OCI-LY1 (cell line): Measurements from ENCODE around the gene NPAS4.

Source experiments
- H2AFZ ChIP-seq: fragments of 200-600 bp; sonication (generic), shearing (Covaris generic); 2 replicates; pipeline ENCODE4 v1.6.0; 2014; ENCODE audit warnings: antibody characterized with exemption, mild to moderate bottlenecking, low read length
- H3F3A ChIP-seq: fragments of 200-600 bp; sonication (generic), shearing (Covaris generic); 2 replicates; pipeline ENCODE4 v1.6.0; 2014; ENCODE audit warnings: mild to moderate bottlenecking, antibody characterized with exemption, low read length, moderate library complexity; ENCODE audit not compliant: insufficient read depth
- H3K27ac ChIP-seq: fragments of 200-600 bp; sonication (generic); 2 replicates; pipeline ENCODE4 v1.5.1; 2014; ENCODE audit warnings: low read length, mixed run types, mild to moderate bottlenecking, low read depth; ENCODE audit not compliant: poor library complexity, severe bottlenecking
- H3K27me3 ChIP-seq: fragments of 200-600 bp; sonication (generic); 2 replicates; pipeline ENCODE4 v1.6.0; 2014; ENCODE audit warnings: antibody characterized with exemption, mild to moderate bottlenecking, low read length, moderate library complexity; ENCODE audit not compliant: insufficient read depth
- H3K36me3 ChIP-seq: fragments of 200-600 bp; sonication (generic); 2 replicates; pipeline ENCODE4 v1.6.1; 2014; ENCODE audit warnings: mild to moderate bottlenecking, antibody characterized with exemption, low read length, moderate library complexity, mixed read lengths; ENCODE audit not compliant: insufficient read depth
- H3K4me1 ChIP-seq: fragments of 200-600 bp; sonication (generic); 2 replicates; pipeline ENCODE4 v1.5.1; 2014; ENCODE audit warnings: mild to moderate bottlenecking, low read length, moderate library complexity; ENCODE audit not compliant: insufficient read depth, severe bottlenecking
- H3K4me2 ChIP-seq: fragments of 200-600 bp; sonication (generic), shearing (Covaris generic); 2 replicates; pipeline ENCODE4 v1.6.1; 2014; ENCODE audit warnings: low read length
- H3K4me3 ChIP-seq: fragments of 200-600 bp; sonication (generic); 2 replicates; pipeline ENCODE4 v1.5.1; 2014; ENCODE audit warnings: low read length, low read depth, mild to moderate bottlenecking, mixed read lengths; ENCODE audit not compliant: poor library complexity, severe bottlenecking
- H3K79me2 ChIP-seq: fragments of 200-600 bp; shearing (Covaris generic); 2 replicates; pipeline ENCODE4 v1.6.1; 2016; ENCODE audit warnings: mixed run types, low read length, mixed read lengths; ENCODE audit not compliant: insufficient read depth
- H3K9ac ChIP-seq: fragments of 200-600 bp; sonication (generic), shearing (Covaris generic); 2 replicates; pipeline ENCODE4 v1.6.1; 2014; ENCODE audit warnings: mild to moderate bottlenecking, low read length, mixed read lengths
- H3K9me2 ChIP-seq: fragments of 200-600 bp; sonication (generic), shearing (Covaris generic); 2 replicates; pipeline ENCODE4 v1.6.1; 2014; ENCODE audit warnings: low read depth, mild to moderate bottlenecking, low read length, mixed read lengths
- H3K9me3 ChIP-seq: fragments of 200-600 bp; shearing (Covaris generic); 2 replicates; pipeline ENCODE4 v1.6.1; 2014; ENCODE audit warnings: low read length, mixed read lengths
- H4K20me1 ChIP-seq: fragments of 200-600 bp; sonication (generic), shearing (Covaris generic); 2 replicates; pipeline ENCODE4 v1.6.0; 2016; ENCODE audit warnings: mild to moderate bottlenecking, low read length; ENCODE audit not compliant: insufficient read depth
- CTCF ChIP-seq: fragments of 200-600 bp; sonication (generic), shearing (Covaris generic); IDR thresholded peaks from 2 replicates; pipeline ENCODE4 v1.5.1; 2017; ENCODE audit warnings: mild to moderate bottlenecking, antibody characterized with exemption, low read length, moderate library complexity, mixed read lengths
- EZH2 ChIP-seq: fragments of 200-600 bp; sonication (generic), shearing (Covaris generic); IDR thresholded peaks from 2 replicates; pipeline ENCODE4 v1.8.0; 2017; ENCODE audit warnings: borderline replicate concordance, mixed run types, mild to moderate bottlenecking, antibody characterized with exemption, low read length, moderate library complexity, mixed read lengths

The NPAS4 gene

GRCh38 chr11:66473167-66473566 is 52.3 kb downstream of the NPAS4 start:
- no peak overlapping the region for H3K4me3 ChIP-seq
- H3K27ac ChIP-seq = no peak overlapping the region
- H3K4me1 ChIP-seq = no peaks in the 10 kb centered on the region
- H3K79me2 ChIP-seq = no peaks in the 10 kb centered on the region
- no peak overlapping the region for H3K4me2 ChIP-seq
- no peaks in the 10 kb centered on the region for H3K27me3 ChIP-seq
- no peaks in the 10 kb centered on the region for H3K9me3 ChIP-seq
- no peaks in the 10 kb centered on the region for H3F3A ChIP-seq
- H4K20me1 ChIP-seq = no peaks in the 10 kb centered on the region
- H2AFZ ChIP-seq = no peak overlapping the region
- H3K9me2 ChIP-seq = no peaks in the 10 kb centered on the region
- no peaks in the 10 kb centered on the region for H3K36me3 ChIP-seq
- no peak for TF ChIP-seq EZH2
- TF ChIP-seq CTCF = no peak
- H3K9ac ChIP-seq = no peak overlapping the region

GRCh38 chr11:66473608-66474515 is 53.0 kb downstream of the NPAS4 start:
- H3K9ac ChIP-seq = no peak overlapping the region
- H3K4me2 ChIP-seq = no peak overlapping the region
- H3K9me3 ChIP-seq = no peaks in the 10 kb centered on the region
- H3K4me1 ChIP-seq = no peaks in the 10 kb centered on the region
- H3F3A ChIP-seq = no peaks in the 10 kb centered on the region
- no peaks in the 10 kb centered on the region for H3K36me3 ChIP-seq
- H3K79me2 ChIP-seq = no peaks in the 10 kb centered on the region
- no peaks in the 10 kb centered on the region for H3K27me3 ChIP-seq
- no peak overlapping the region for H3K4me3 ChIP-seq
- TF ChIP-seq EZH2 (no peak), CTCF (no peak)
- no peaks in the 10 kb centered on the region for H3K9me2 ChIP-seq
- no peak overlapping the region for H2AFZ ChIP-seq
- H3K27ac ChIP-seq = no peak overlapping the region
- no peaks in the 10 kb centered on the region for H4K20me1 ChIP-seq

GRCh38 chr11:66475349-66476172 is 54.7 kb downstream of the NPAS4 start:
- Histone ChIP-seq H3F3A (no peaks in the 10 kb centered on the region), H3K27me3 (no peaks in the 10 kb centered on the region), H3K27ac (no peak overlapping the region), H3K4me1 (peaks cover 7% of the 10 kb centered on the region), H3K4me2 (no peak overlapping the region), H3K79me2 (no peaks in the 10 kb centered on the region), H3K9me3 (no peaks in the 10 kb centered on the region), H2AFZ (no peak overlapping the region), H3K9me2 (no peaks in the 10 kb centered on the region), H3K4me3 (no peak overlapping the region), H3K36me3 (no peaks in the 10 kb centered on the region), H4K20me1 (no peaks in the 10 kb centered on the region), H3K9ac (no peak overlapping the region)
- no peak for TF ChIP-seq EZH2
- no peak for TF ChIP-seq CTCF
